Activated CD4-positive, alpha-beta memory T cell treated with anti-CD3 and anti-CD28 coated beads, Interleukin-2, amount 10 ng/mL, durations not matched to agents 7 days and 5 days (primary cell): ENCODE data around the gene GRK6. TPM values are rescaled to one million over a fixed set of nuclear protein-coding genes. Genes with fewer than 3 reads are reported as not detected.

ENCODE experiments used
- CTCF ChIA-PET: fragments of 350-600 bp; sonication (Branson Sonifier 250); formaldehyde crosslinking; loops from one replicate; lab custom pipeline; 2021; ENCODE audit warnings: antibody characterized with exemption, inconsistent platforms; lab: Charles Lee
- POLR2A ChIA-PET: fragments of 350-600 bp; sonication (Branson Sonifier 250); formaldehyde crosslinking; loops from one replicate; lab custom pipeline; 2021; ENCODE audit warnings: antibody characterized with exemption; lab: Charles Lee
- DNase-seq: peaks from one replicate; pipeline ENCODE4 v3.0.0-alpha.2; 2020
- H3K27ac Mint-ChIP-seq: one replicate; pipeline ENCODE4 v1.8.0; 2021; ENCODE audit warnings: mild to moderate bottlenecking, mixed read lengths
- H3K27me3 Mint-ChIP-seq: one replicate; pipeline ENCODE4 v1.8.0; 2021; ENCODE audit warnings: mixed read lengths
- H3K36me3 Mint-ChIP-seq: one replicate; pipeline ENCODE4 v1.8.0; 2021; ENCODE audit warnings: low read depth, mixed read lengths
- H3K4me1 Mint-ChIP-seq: one replicate; pipeline ENCODE4 v1.8.0; 2021; ENCODE audit warnings: mixed read lengths
- H3K4me3 Mint-ChIP-seq: one replicate; pipeline ENCODE4 v1.8.0; 2021; ENCODE audit warnings: mild to moderate bottlenecking, mixed read lengths
- H3K9me3 Mint-ChIP-seq: one replicate; pipeline ENCODE4 v1.8.0; 2021; ENCODE audit warnings: mixed read lengths
- total RNA-seq, 2 experiments: library from RNA; stranded (reverse); gene quantifications; one replicate each; pipeline ENCODE4 v1.2.3, GENCODE V29; 2021

The GRK6 gene
- total RNA-seq, 2 experiments from 2014 or later: 206 to 208 TPM

- Mint-ChIP-seq H3K4me1 (peaks cover 49% of the 10 kb centered on the region), H3K36me3 (no peaks in the 10 kb centered on the region), H3K9me3 (no peaks in the 10 kb centered on the region), H3K27me3 (peaks cover 5% of the 10 kb centered on the region), H3K4me3 (peak overlapping the region; percentile 37), H3K27ac (peak overlapping the region; percentile 94)
- DNase-seq: no peak
- POLR2A ChIA-PET: interaction anchor here (1.0 to 6.1 kb wide), 21 partner anchors 10 to 127 kb away, joined by 3 to 82 read pairs (median 13); partner anchors contain the start of genes GRK6, LMAN2, MXD3 and PDLIM7
- CTCF ChIA-PET: interaction anchor here (1.3 to 6.6 kb wide), 20 partner anchors 10 to 275 kb away, joined by 3 to 215 read pairs (median 23); partner anchors contain the start of genes GRK6, LMAN2, PDLIM7 and PFN3
Observed at GRCh38 chr5:177388521-177389052, 37.9 kb upstream of the GRK6 start.

GRCh38 chr5:177389241-177390169 lies 37.0 kb upstream of the GRK6 start:
- ChIA-PET CTCF (interaction anchor here (0.8 to 6.6 kb wide), 41 partner anchors 9 to 816 kb away, joined by 3 to 215 read pairs (median 9); partner anchors contain the start of genes DDX41, F12, GRK6 and LMAN2), POLR2A (interaction anchor here (0.7 to 6.1 kb wide), 31 partner anchors 11 to 276 kb away, joined by 3 to 82 read pairs (median 5); partner anchors contain the start of genes GRK6, LMAN2, MXD3 and PDLIM7)
- H3K9me3 Mint-ChIP-seq: no peaks in the 10 kb centered on the region
- H3K27ac Mint-ChIP-seq: peak overlapping the region; percentile 94
- H3K4me3 Mint-ChIP-seq: peak overlapping the region; percentile 37
- H3K4me1 Mint-ChIP-seq: peaks cover 46% of the 10 kb centered on the region
- DNase-seq: peak; percentile 64
- H3K36me3 Mint-ChIP-seq: no peaks in the 10 kb centered on the region
- H3K27me3 Mint-ChIP-seq: peaks cover 3% of the 10 kb centered on the region

GRCh38 chr5:177390363-177391300 lies 35.8 kb upstream of the GRK6 start:
- peak; percentile 89 for DNase-seq
- no peaks in the 10 kb centered on the region for H3K36me3 Mint-ChIP-seq
- H3K4me1 Mint-ChIP-seq: peaks cover 41% of the 10 kb centered on the region
- peak overlapping the region; percentile 94 for H3K27ac Mint-ChIP-seq
- peak overlapping the region; percentile 52 for H3K4me3 Mint-ChIP-seq
- POLR2A ChIA-PET: interaction anchor here (0.6 to 6.1 kb wide), 27 partner anchors 13 to 277 kb away, joined by 3 to 82 read pairs (median 6); partner anchors contain the start of genes GRK6, LMAN2, MXD3 and PDLIM7
- H3K9me3 Mint-ChIP-seq: no peaks in the 10 kb centered on the region
- CTCF ChIA-PET: interaction anchor here (0.6 to 6.6 kb wide), 37 partner anchors 12 to 278 kb away, joined by 3 to 215 read pairs (median 9); partner anchors contain the start of genes GRK6, LMAN2, PDLIM7 and PFN3
- no peaks in the 10 kb centered on the region for H3K27me3 Mint-ChIP-seq

GRCh38 chr5:177392765-177393164 lies 33.7 kb upstream of the GRK6 start:
- DNase-seq: no peak
- H3K9me3 Mint-ChIP-seq: no peaks in the 10 kb centered on the region
- H3K27ac Mint-ChIP-seq: no peak overlapping the region
- POLR2A ChIA-PET: interaction anchor here (1.2 to 6.1 kb wide), 5 partner anchors 9 to 61 kb away, joined by 5 to 82 read pairs (median 7); partner anchors contain the start of gene PRR7
- H3K4me3 Mint-ChIP-seq: no peak overlapping the region
- H3K36me3 Mint-ChIP-seq: no peaks in the 10 kb centered on the region
- CTCF ChIA-PET: interaction anchor here (0.9 to 6.6 kb wide), 5 partner anchors 11 to 63 kb away, joined by 3 to 215 read pairs (median 3); partner anchors contain the start of gene PFN3
- peaks cover 36% of the 10 kb centered on the region for H3K4me1 Mint-ChIP-seq
- no peaks in the 10 kb centered on the region for H3K27me3 Mint-ChIP-seq

GRCh38 chr5:177393206-177393765 lies 33.2 kb upstream of the GRK6 start:
- POLR2A ChIA-PET: interaction anchor here (1.2 to 6.1 kb wide), 5 partner anchors 9 to 60 kb away, joined by 5 to 82 read pairs (median 7); partner anchors contain the start of gene PRR7
- no peaks in the 10 kb centered on the region for H3K9me3 Mint-ChIP-seq
- H3K27ac Mint-ChIP-seq: no peak overlapping the region
- H3K36me3 Mint-ChIP-seq: no peaks in the 10 kb centered on the region
- CTCF ChIA-PET: interaction anchor here (0.9 to 6.6 kb wide), 5 partner anchors 10 to 62 kb away, joined by 3 to 215 read pairs (median 3); partner anchors contain the start of gene PFN3
- no peak overlapping the region for H3K4me3 Mint-ChIP-seq
- no peaks in the 10 kb centered on the region for H3K27me3 Mint-ChIP-seq
- no peak for DNase-seq
- H3K4me1 Mint-ChIP-seq: peaks cover 32% of the 10 kb centered on the region

GRCh38 chr5:177393990-177394389 lies 32.5 kb upstream of the GRK6 start:
- no peak for DNase-seq
- Mint-ChIP-seq H3K36me3 (no peaks in the 10 kb centered on the region), H3K4me1 (peaks cover 25% of the 10 kb centered on the region), H3K4me3 (no peak overlapping the region), H3K27me3 (peaks cover 2% of the 10 kb centered on the region), H3K27ac (no peak overlapping the region), H3K9me3 (no peaks in the 10 kb centered on the region)
- ChIA-PET POLR2A (interaction anchor here (1.8 to 6.1 kb wide), 2 partner anchors 37 to 59 kb away, joined by 5 to 68 read pairs; no protein-coding TSS in a partner anchor), CTCF (interaction anchor here (6.6 kb wide), 1 partner anchor 10 kb away, joined by 215 read pairs; the partner anchor contains the start of gene PFN3)

GRCh38 chr5:177396078-177396477 lies 30.4 kb upstream of the GRK6 start:
- Mint-ChIP-seq H3K9me3 (no peaks in the 10 kb centered on the region), H3K27ac (no peak overlapping the region), H3K4me1 (peaks cover 4% of the 10 kb centered on the region), H3K4me3 (no peak overlapping the region), H3K36me3 (no peaks in the 10 kb centered on the region), H3K27me3 (peaks cover 4% of the 10 kb centered on the region)
- ChIA-PET CTCF (no interaction called here), POLR2A (no interaction called here)
- no peak for DNase-seq

GRCh38 chr5:177396807-177397206 lies 29.7 kb upstream of the GRK6 start:
- H3K27me3 Mint-ChIP-seq: peaks cover 10% of the 10 kb centered on the region
- CTCF ChIA-PET: no interaction called here
- H3K27ac Mint-ChIP-seq: no peak overlapping the region
- POLR2A ChIA-PET: interaction anchor here (0.7 kb wide), 1 partner anchor 69 kb away, joined by 3 read pairs; no protein-coding TSS in a partner anchor
- H3K4me1 Mint-ChIP-seq: no peaks in the 10 kb centered on the region
- DNase-seq: no peak
- no peaks in the 10 kb centered on the region for H3K36me3 Mint-ChIP-seq
- H3K9me3 Mint-ChIP-seq: no peaks in the 10 kb centered on the region
- no peak overlapping the region for H3K4me3 Mint-ChIP-seq

GRCh38 chr5:177397875-177398390 lies 28.5 kb upstream of the GRK6 start:
- H3K4me1 Mint-ChIP-seq: peaks cover 11% of the 10 kb centered on the region
- ChIA-PET POLR2A (no interaction called here), CTCF (interaction anchor here (0.7 kb wide), 1 partner anchor 9 kb away, joined by 3 read pairs; no protein-coding TSS in a partner anchor)
- H3K27me3 Mint-ChIP-seq: peaks cover 21% of the 10 kb centered on the region
- no peak overlapping the region for H3K4me3 Mint-ChIP-seq
- DNase-seq: no peak
- no peak overlapping the region for H3K27ac Mint-ChIP-seq
- H3K36me3 Mint-ChIP-seq: no peaks in the 10 kb centered on the region
- no peaks in the 10 kb centered on the region for H3K9me3 Mint-ChIP-seq

GRCh38 chr5:177399997-177400868 lies 26.2 kb upstream of the GRK6 start, which contains the start of gene PFN3:
TSS of gene PFN3 (minus strand) at chr5:177400661. CDS start at chr5:177400576, 85 bp downstream.
- Mint-ChIP-seq H3K36me3 (no peaks in the 10 kb centered on the region), H3K9me3 (no peaks in the 10 kb centered on the region), H3K27me3 (peaks cover 28% of the 10 kb centered on the region), H3K27ac (no peak within 1 kb of the TSS), H3K4me3 (no peak within 1 kb of the TSS), H3K4me1 (peaks cover 28% of the 10 kb centered on the region)
- ChIA-PET POLR2A (interaction anchor here (17.5 kb wide), 1 partner anchor 43 kb away, joined by 371 read pairs; the partner anchor contains the start of gene PRR7), CTCF (interaction anchor here (7.3 to 11.1 kb wide), 3 partner anchors 9 to 49 kb away, joined by 215 to 467 read pairs (median 235); partner anchors contain the start of genes GRK6 and PRR7)
- DNase-seq: no peak
